GM12878 (cell line): ENCODE data around the gene XPO5. TPM values are rescaled to one million over a fixed set of nuclear protein-coding genes. Genes with fewer than 3 reads are reported as not detected.

Experiments used
- polyA plus RNA-seq, 11 experiments: library from polyadenylated mRNA; depleted of rRNA in 4 of 11; unstranded in 6 of 11; stranded (reverse) in 5 of 11; fragments of >200 nt; fragmentation: Nextera tagmentation in 4 of 11; fragmentation: Illumina TruSeq in 1 of 11; extraction: Ambion mirVana in 4 of 11; extraction: Trizol in 1 of 11; gene quantifications; 1 replicate in 1 of 11; 2 replicates in 10 of 11; pipeline versions ENCODE4 v1.2.1 to v1.2.3, GENCODE V29; 2011 to 2016; ENCODE audit warnings: inconsistent platforms in 2 of 11, missing spikeins in 2 of 11, low read depth in 1 of 11
- small RNA-seq: library from RNA; depleted of rRNA; stranded (forward); fragments of <200 nt; gene quantifications from one replicate; pipeline ENCODE3, GENCODE V24; 2014
- total RNA-seq, 4 experiments: library from RNA; depleted of rRNA in 3 of 4; stranded (reverse); fragments of >200 nt in 3 of 4; fragmentation: Illumina TruSeq in 1 of 4; extraction: Trizol in 1 of 4; gene quantifications; 2 replicates each; pipeline versions ENCODE4 v1.2.1 to v1.2.3, GENCODE V29; 2013 to 2021

The XPO5 gene
- total and polyA plus RNA-seq, 10 of the 15 experiments (the other 5 are each of a cell fraction or from before 2014, with no cell fraction given) = 11.3 to 76.0 (median 41.6) TPM

Small RNA genes lying within 50 kb of the gene (small RNA-seq; reads per million reads assigned to genes)
- not detected for gene RF00426
- gene RNU6-1113P = not detected

Other genes starting within 250 kb of the XPO5 start
Only the 7 nearest of the 13 such genes appear.
- not detected in 2 replicates for gene LRRC73, start 65.7 kb downstream of the XPO5 start, total RNA-seq (2014; rRNA removed)
- gene LRRC73, start 65.7 kb downstream of the XPO5 start, total RNA-seq (2014; rRNA removed; fragmentation: Illumina TruSeq; extraction: Trizol) = not detected in 2 replicates
- 0.13 and 0.19 TPM in 2 replicates for gene LRRC73, start 65.7 kb downstream of the XPO5 start, total RNA-seq (2021)
- not detected in 2 replicates for gene LRRC73, start 65.7 kb downstream of the XPO5 start, polyA plus RNA-seq (2011; rRNA removed)
- not detected in 2 replicates for gene LRRC73, start 65.7 kb downstream of the XPO5 start, polyA plus RNA-seq (2014; fragmentation: Illumina TruSeq; extraction: Trizol)
- not detected for gene LRRC73, start 65.7 kb downstream of the XPO5 start, polyA plus RNA-seq (2014; fragmentation: Nextera tagmentation; extraction: Ambion mirVana)
- 0.09 TPM in 1 of 2 replicates, not detected in the other for gene LRRC73, start 65.7 kb downstream of the XPO5 start, polyA plus RNA-seq (2014; rRNA removed)
- gene LRRC73, start 65.7 kb downstream of the XPO5 start, polyA plus RNA-seq (2016; fragmentation: Nextera tagmentation; extraction: Ambion mirVana) = not detected
- gene YIPF3, start 59.1 kb downstream of the XPO5 start, total RNA-seq (2014; rRNA removed) = 45.0 and 46.5 TPM in 2 replicates
- gene YIPF3, start 59.1 kb downstream of the XPO5 start, total RNA-seq (2014; rRNA removed; fragmentation: Illumina TruSeq; extraction: Trizol) = 20.2 and 20.5 TPM in 2 replicates
- 43.0 and 47.6 TPM in 2 replicates for gene YIPF3, start 59.1 kb downstream of the XPO5 start, total RNA-seq (2021)
- 38.2 and 88.8 TPM in 2 replicates for gene YIPF3, start 59.1 kb downstream of the XPO5 start, polyA plus RNA-seq (2011; rRNA removed)
- gene YIPF3, start 59.1 kb downstream of the XPO5 start, polyA plus RNA-seq (2014; fragmentation: Illumina TruSeq; extraction: Trizol) = 33.5 and 42.4 TPM in 2 replicates
- gene YIPF3, start 59.1 kb downstream of the XPO5 start, polyA plus RNA-seq (2014; fragmentation: Nextera tagmentation; extraction: Ambion mirVana) = 10 to 100 TPM; 25.0 to 29.8 TPM
- 36.6 and 44.3 TPM in 2 replicates for gene YIPF3, start 59.1 kb downstream of the XPO5 start, polyA plus RNA-seq (2014; rRNA removed)
- 10 to 100 TPM; 60.4 TPM for gene YIPF3, start 59.1 kb downstream of the XPO5 start, polyA plus RNA-seq (2016; fragmentation: Nextera tagmentation; extraction: Ambion mirVana)
- 40.0 and 42.8 TPM in 2 replicates for gene POLR1C, start 58.9 kb downstream of the XPO5 start, total RNA-seq (2014; rRNA removed)
- 39.0 and 40.7 TPM in 2 replicates for gene POLR1C, start 58.9 kb downstream of the XPO5 start, total RNA-seq (2014; rRNA removed; fragmentation: Illumina TruSeq; extraction: Trizol)
- 48.9 and 51.2 TPM in 2 replicates for gene POLR1C, start 58.9 kb downstream of the XPO5 start, total RNA-seq (2021)
- 93.5 and 108 TPM in 2 replicates for gene POLR1C, start 58.9 kb downstream of the XPO5 start, polyA plus RNA-seq (2011; rRNA removed)
- 63.9 and 96.9 TPM in 2 replicates for gene POLR1C, start 58.9 kb downstream of the XPO5 start, polyA plus RNA-seq (2014; fragmentation: Illumina TruSeq; extraction: Trizol)
- 100 to 1,000 TPM; 164 to 180 TPM for gene POLR1C, start 58.9 kb downstream of the XPO5 start, polyA plus RNA-seq (2014; fragmentation: Nextera tagmentation; extraction: Ambion mirVana)
- gene POLR1C, start 58.9 kb downstream of the XPO5 start, polyA plus RNA-seq (2014; rRNA removed) = 51.2 and 53.9 TPM in 2 replicates
- 10 to 100 TPM; 68.5 to 72.1 TPM for gene POLR1C, start 58.9 kb downstream of the XPO5 start, polyA plus RNA-seq (2016; fragmentation: Nextera tagmentation; extraction: Ambion mirVana)
- gene POLH, start 147 bp upstream of the XPO5 start, total RNA-seq (2014; rRNA removed) = 16.5 and 17.8 TPM in 2 replicates
- gene POLH, start 147 bp upstream of the XPO5 start, total RNA-seq (2014; rRNA removed; fragmentation: Illumina TruSeq; extraction: Trizol) = 16.2 and 17.7 TPM in 2 replicates
- gene POLH, start 147 bp upstream of the XPO5 start, total RNA-seq (2021) = 22.8 and 28.0 TPM in 2 replicates
- 33.6 and 43.4 TPM in 2 replicates for gene POLH, start 147 bp upstream of the XPO5 start, polyA plus RNA-seq (2011; rRNA removed)
- 19.6 and 19.7 TPM in 2 replicates for gene POLH, start 147 bp upstream of the XPO5 start, polyA plus RNA-seq (2014; fragmentation: Illumina TruSeq; extraction: Trizol)
- 1 to 10 TPM; 5.5 to 6.3 TPM for gene POLH, start 147 bp upstream of the XPO5 start, polyA plus RNA-seq (2014; fragmentation: Nextera tagmentation; extraction: Ambion mirVana)
- 12.3 and 13.1 TPM in 2 replicates for gene POLH, start 147 bp upstream of the XPO5 start, polyA plus RNA-seq (2014; rRNA removed)
- 10 to 100 TPM; 23.5 to 26.0 TPM for gene POLH, start 147 bp upstream of the XPO5 start, polyA plus RNA-seq (2016; fragmentation: Nextera tagmentation; extraction: Ambion mirVana)
- gene GTPBP2, start 53.2 kb upstream of the XPO5 start, total RNA-seq (2014; rRNA removed) = 47.1 and 52.9 TPM in 2 replicates
- 32.4 and 34.0 TPM in 2 replicates for gene GTPBP2, start 53.2 kb upstream of the XPO5 start, total RNA-seq (2014; rRNA removed; fragmentation: Illumina TruSeq; extraction: Trizol)
- 46.0 and 50.3 TPM in 2 replicates for gene GTPBP2, start 53.2 kb upstream of the XPO5 start, total RNA-seq (2021)
- gene GTPBP2, start 53.2 kb upstream of the XPO5 start, polyA plus RNA-seq (2011; rRNA removed) = 51.3 and 63.4 TPM in 2 replicates
- gene GTPBP2, start 53.2 kb upstream of the XPO5 start, polyA plus RNA-seq (2014; fragmentation: Illumina TruSeq; extraction: Trizol) = 47.9 and 51.6 TPM in 2 replicates
- gene GTPBP2, start 53.2 kb upstream of the XPO5 start, polyA plus RNA-seq (2014; fragmentation: Nextera tagmentation; extraction: Ambion mirVana) = 10 to 100 TPM; 11.8 to 18.2 TPM
- 50.9 and 51.5 TPM in 2 replicates for gene GTPBP2, start 53.2 kb upstream of the XPO5 start, polyA plus RNA-seq (2014; rRNA removed)
- 1 to 10 TPM; 5.9 to 6.0 TPM for gene GTPBP2, start 53.2 kb upstream of the XPO5 start, polyA plus RNA-seq (2016; fragmentation: Nextera tagmentation; extraction: Ambion mirVana)
- 50.2 and 52.5 TPM in 2 replicates for gene MAD2L1BP, start 59.8 kb upstream of the XPO5 start, total RNA-seq (2014; rRNA removed)
- 37.4 and 43.8 TPM in 2 replicates for gene MAD2L1BP, start 59.8 kb upstream of the XPO5 start, total RNA-seq (2014; rRNA removed; fragmentation: Illumina TruSeq; extraction: Trizol)
- 33.6 and 39.2 TPM in 2 replicates for gene MAD2L1BP, start 59.8 kb upstream of the XPO5 start, total RNA-seq (2021)
- 53.1 and 69.4 TPM in 2 replicates for gene MAD2L1BP, start 59.8 kb upstream of the XPO5 start, polyA plus RNA-seq (2011; rRNA removed)
- gene MAD2L1BP, start 59.8 kb upstream of the XPO5 start, polyA plus RNA-seq (2014; fragmentation: Illumina TruSeq; extraction: Trizol) = 51.4 and 61.2 TPM in 2 replicates
- gene MAD2L1BP, start 59.8 kb upstream of the XPO5 start, polyA plus RNA-seq (2014; fragmentation: Nextera tagmentation; extraction: Ambion mirVana) = 100 to 1,000 TPM in 1 of 2 experiments, 10 to 100 TPM in 1; 96.4 to 155 TPM
- 49.1 and 50.1 TPM in 2 replicates for gene MAD2L1BP, start 59.8 kb upstream of the XPO5 start, polyA plus RNA-seq (2014; rRNA removed)
- 10 to 100 TPM; 59.3 to 61.6 TPM for gene MAD2L1BP, start 59.8 kb upstream of the XPO5 start, polyA plus RNA-seq (2016; fragmentation: Nextera tagmentation; extraction: Ambion mirVana)
- gene RSPH9, start 69.0 kb upstream of the XPO5 start, total RNA-seq (2014; rRNA removed) = not detected in 2 replicates
- not detected in 2 replicates for gene RSPH9, start 69.0 kb upstream of the XPO5 start, total RNA-seq (2014; rRNA removed; fragmentation: Illumina TruSeq; extraction: Trizol)
- gene RSPH9, start 69.0 kb upstream of the XPO5 start, total RNA-seq (2021) = not detected in 2 replicates
- gene RSPH9, start 69.0 kb upstream of the XPO5 start, polyA plus RNA-seq (2011; rRNA removed) = not detected in 2 replicates
- not detected in 2 replicates for gene RSPH9, start 69.0 kb upstream of the XPO5 start, polyA plus RNA-seq (2014; fragmentation: Illumina TruSeq; extraction: Trizol)
- gene RSPH9, start 69.0 kb upstream of the XPO5 start, polyA plus RNA-seq (2014; fragmentation: Nextera tagmentation; extraction: Ambion mirVana) = under 1 TPM; 0.26 to 0.31 TPM
- 0.06 TPM in 1 of 2 replicates, not detected in the other for gene RSPH9, start 69.0 kb upstream of the XPO5 start, polyA plus RNA-seq (2014; rRNA removed)
- under 1 TPM; 0.40 to 0.63 TPM for gene RSPH9, start 69.0 kb upstream of the XPO5 start, polyA plus RNA-seq (2016; fragmentation: Nextera tagmentation; extraction: Ambion mirVana)